ENCODE data around the gene ARHGEF6. TPM values are rescaled to one million over a fixed set of nuclear protein-coding genes. Genes with fewer than 3 reads are reported as not detected.
A peak's percentile ranks its signal among the peaks of the same experiment; 100 is the strongest.
"Not testable (repeated sequence)": the region's sequence is repeated elsewhere in the genome, so short reads cannot be mapped to it uniquely, and the experiment has no call there.

Gene ARHGEF6
- total RNA-seq, 2 donors from 2014 or later, result 2.7 to 5.7 TPM

GRCh38 chrX:136773648-136774047, 7.1 kb downstream of the ARHGEF6 start:
- H3K27ac ChIP-seq, result no peak overlapping the region
- H3K4me3 ChIP-seq, result no peak overlapping the region
- no peaks in the 10 kb centered on the region for H3K9me3 ChIP-seq
- H3K9ac ChIP-seq (ENCODE audit: low read depth in 2 of 2, low read length in 2 of 2), result no peak overlapping the region
- TF ChIP-seq CTCF (IDR thresholded peaks at IDR 0.05), result no peak
- DNase-seq, result no peak
- intact Hi-C loops (cut with DNase I), result no loop called here
- H3K36me3 ChIP-seq, result no peaks in the 10 kb centered on the region
- H3K27me3 ChIP-seq, result no peaks in the 10 kb centered on the region
- no peaks in the 10 kb centered on the region for H3K4me1 ChIP-seq

- H3K36me3 ChIP-seq; H3K4me3 ChIP-seq; H3K4me1 ChIP-seq; H3K9ac ChIP-seq (ENCODE audit: low read depth in 2 of 2, low read length in 2 of 2); H3K27me3 ChIP-seq; H3K27ac ChIP-seq; DNase-seq; intact Hi-C loops (cut with DNase I); H3K9me3 ChIP-seq: not testable (repeated sequence)
Measured at GRCh38 chrX:136771869-136772268, 8.9 kb downstream of the ARHGEF6 start.

- no peaks in the 10 kb centered on the region for H3K4me1 ChIP-seq
- no peak overlapping the region for H3K4me3 ChIP-seq
- TF ChIP-seq CTCF (IDR thresholded peaks at IDR 0.05), result no peak
- no peaks in the 10 kb centered on the region for H3K36me3 ChIP-seq
- no peaks in the 10 kb centered on the region for H3K9me3 ChIP-seq
- DNase-seq, result peak; percentile 32
- no peak overlapping the region for H3K9ac ChIP-seq (ENCODE audit: low read depth in 2 of 2, low read length in 2 of 2)
- intact Hi-C loops (cut with DNase I), result no loop called here
- H3K27ac ChIP-seq, result no peak overlapping the region
- peaks cover 6% of the 10 kb centered on the region for H3K27me3 ChIP-seq
Measured at GRCh38 chrX:136768469-136769084, 12.2 kb downstream of the ARHGEF6 start.

GRCh38 chrX:136767104-136767941, 13.4 kb downstream of the ARHGEF6 start:
- Histone ChIP-seq H3K9me3 (no peaks in the 10 kb centered on the region), H3K36me3 (no peaks in the 10 kb centered on the region), H3K27me3 (peaks cover 6% of the 10 kb centered on the region), H3K27ac (peak overlapping the region; percentile 65), H3K4me1 (no peaks in the 10 kb centered on the region), H3K4me3 (peak overlapping the region; percentile 44), H3K9ac (ENCODE audit: low read depth in 2 of 2, low read length in 2 of 2) (peak overlapping the region in 1 of 2 donors; percentile 50)
- intact Hi-C loops (cut with DNase I), result no loop called here
- no peak for TF ChIP-seq CTCF (IDR thresholded peaks at IDR 0.05)
- peak; percentile 34 for DNase-seq

GRCh38 chrX:136766785-136767103, 14.0 kb downstream of the ARHGEF6 start:
- intact Hi-C loops (cut with DNase I), result no loop called here
- peaks cover 6% of the 10 kb centered on the region for H3K27me3 ChIP-seq
- TF ChIP-seq CTCF (IDR thresholded peaks at IDR 0.05), result no peak
- H3K36me3 ChIP-seq, result no peaks in the 10 kb centered on the region
- H3K27ac ChIP-seq, result peak overlapping the region; percentile 65
- no peaks in the 10 kb centered on the region for H3K4me1 ChIP-seq
- no peaks in the 10 kb centered on the region for H3K9me3 ChIP-seq
- peak overlapping the region; percentile 44 for H3K4me3 ChIP-seq
- peak overlapping the region; percentile 36 to 43 for H3K9ac ChIP-seq (ENCODE audit: low read depth in 2 of 2, low read length in 2 of 2)
- no peak for DNase-seq

GRCh38 chrX:136765821-136766356, 14.8 kb downstream of the ARHGEF6 start:
- peaks cover 6% of the 10 kb centered on the region for H3K27me3 ChIP-seq
- H3K36me3 ChIP-seq, result no peaks in the 10 kb centered on the region
- intact Hi-C loops (cut with DNase I), result no loop called here
- no peaks in the 10 kb centered on the region for H3K9me3 ChIP-seq
- no peak overlapping the region for H3K4me3 ChIP-seq
- H3K4me1 ChIP-seq, result no peaks in the 10 kb centered on the region
- H3K9ac ChIP-seq (ENCODE audit: low read depth in 2 of 2, low read length in 2 of 2), result no peak overlapping the region
- DNase-seq, result no peak
- TF ChIP-seq CTCF (IDR thresholded peaks at IDR 0.05), result no peak
- H3K27ac ChIP-seq, result no peak overlapping the region

Data from colonic mucosa (tissue), 4 donors.